Measurements from ENCODE around the gene SMCHD1.

GRCh38 chr18:2818281-2818680 is 162.8 kb downstream of the SMCHD1 start:
- no peak for TF ChIP-seq CTCF (IDR thresholded peaks at IDR 0.05)
- TF ChIP-seq POLR2A (IDR thresholded peaks at IDR 0.05): no peak

Data from Peyer's patch (tissue), 4 donors.